Measurements from ENCODE around the gene KCNQ1OT1.

- TF ChIP-seq PRDM2 (tag by site-specific recombination; IDR thresholded peaks at IDR 0.05; ENCODE audit: borderline replicate concordance), result no peak
- no peak for TF ChIP-seq CTCF (tag by site-specific recombination; IDR thresholded peaks at IDR 0.05)
- no peak for TF ChIP-seq ZFP41 (tag by site-specific recombination; IDR thresholded peaks at IDR 0.05; ENCODE audit: borderline replicate concordance)
- TF ChIP-seq ZNF416 (tag by site-specific recombination; IDR thresholded peaks at IDR 0.05), result no peak
Measured at GRCh38 chr11:2728128-2728662, 28.4 kb upstream of the KCNQ1OT1 start.

Measured in HEK293 (cell line).